ENCODE data around the gene NTF3.
A peak's percentile ranks its signal among the peaks of the same experiment; 100 is the strongest.

The NTF3 gene

GRCh38 chr12:5480218-5480937 lies 48.5 kb downstream of the NTF3 start:
- Histone ChIP-seq H3K27me3 (replicated peaks; ENCODE audit: control insufficient read depth, insufficient read depth, low read length) (peaks cover 20% of the 10 kb centered on the region), H3K4me1 (ENCODE audit: control insufficient read depth, insufficient read depth, low read length) (no peaks in the 10 kb centered on the region), H3K9me3 (ENCODE audit: control insufficient read depth, low read length) (no peaks in the 10 kb centered on the region), H3K9ac (ENCODE audit: low read length) (no peak overlapping the region), H3K4me3 (ENCODE audit: low read length) (no peak overlapping the region), H3K36me3 (ENCODE audit: control insufficient read depth, insufficient read depth, low read length, severe bottlenecking) (no peaks in the 10 kb centered on the region)
- peak; percentile 66 for DNase-seq (ENCODE audit: low read depth)

GRCh38 chr12:5480938-5481303 lies 49.0 kb downstream of the NTF3 start:
- no peaks in the 10 kb centered on the region for H3K36me3 ChIP-seq (ENCODE audit: control insufficient read depth, insufficient read depth, low read length, severe bottlenecking)

DNA sequence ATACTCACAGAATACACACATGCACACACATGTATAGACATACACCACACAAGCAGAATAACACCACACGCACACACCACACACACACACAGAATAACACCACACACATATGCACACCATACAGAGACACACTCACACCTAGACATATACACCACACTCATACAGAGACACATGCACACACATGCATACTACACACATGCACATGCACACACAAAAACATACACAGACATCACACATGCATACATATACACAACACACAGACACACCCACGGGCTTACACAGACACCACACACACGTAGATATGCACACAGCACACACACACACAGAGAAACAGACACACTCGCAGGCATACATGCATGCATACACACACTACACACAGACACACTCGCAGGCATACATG lies 49.7 kb downstream of the NTF3 start:
- H3K9ac ChIP-seq (ENCODE audit: low read length), result no peak overlapping the region

More at GRCh38 chr12:5480938-5481303, 49.0 kb downstream of the NTF3 start:
- Histone ChIP-seq H3K27me3 (replicated peaks; ENCODE audit: control insufficient read depth, insufficient read depth, low read length) (peaks cover 20% of the 10 kb centered on the region), H3K4me1 (ENCODE audit: control insufficient read depth, insufficient read depth, low read length) (no peaks in the 10 kb centered on the region), H3K9me3 (ENCODE audit: control insufficient read depth, low read length) (no peaks in the 10 kb centered on the region), H3K9ac (ENCODE audit: low read length) (no peak overlapping the region), H3K4me3 (ENCODE audit: low read length) (no peak overlapping the region)
- no peak for DNase-seq (ENCODE audit: low read depth)

DNA sequence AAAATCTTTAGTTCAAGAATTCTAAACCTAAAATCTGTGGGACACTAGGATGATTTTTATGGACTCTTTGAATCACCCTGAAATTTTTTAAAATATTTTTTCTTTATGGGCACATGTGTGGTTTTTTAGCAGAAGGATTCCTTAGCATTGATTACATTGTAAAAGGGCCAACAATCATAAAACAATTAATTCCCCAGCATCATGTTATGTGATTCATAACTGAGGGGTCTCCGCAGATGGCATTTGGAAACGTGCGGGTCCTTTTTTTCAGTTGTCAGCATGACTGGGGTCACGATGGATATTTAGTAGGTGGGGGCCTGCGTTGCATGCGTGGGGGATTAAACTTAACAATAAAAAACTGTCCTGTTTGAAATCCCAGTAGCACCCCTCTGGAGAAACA lies 52.5 kb downstream of the NTF3 start:
- Histone ChIP-seq H3K4me3 (ENCODE audit: low read length) (no peak overlapping the region), H3K36me3 (ENCODE audit: control insufficient read depth, insufficient read depth, low read length, severe bottlenecking) (no peaks in the 10 kb centered on the region), H3K9me3 (ENCODE audit: control insufficient read depth, low read length) (no peaks in the 10 kb centered on the region), H3K4me1 (ENCODE audit: control insufficient read depth, insufficient read depth, low read length) (peaks cover 13% of the 10 kb centered on the region), H3K9ac (ENCODE audit: low read length) (no peak overlapping the region), H3K27me3 (replicated peaks; ENCODE audit: control insufficient read depth, insufficient read depth, low read length) (peaks cover 11% of the 10 kb centered on the region)
- DNase-seq (ENCODE audit: low read depth), result no peak

More for the DNA sequence above, 49.7 kb downstream of the NTF3 start:
- Histone ChIP-seq H3K36me3 (ENCODE audit: control insufficient read depth, insufficient read depth, low read length, severe bottlenecking) (no peaks in the 10 kb centered on the region), H3K4me1 (ENCODE audit: control insufficient read depth, insufficient read depth, low read length) (no peaks in the 10 kb centered on the region), H3K4me3 (ENCODE audit: low read length) (no peak overlapping the region), H3K27me3 (replicated peaks; ENCODE audit: control insufficient read depth, insufficient read depth, low read length) (peaks cover 20% of the 10 kb centered on the region), H3K9me3 (ENCODE audit: control insufficient read depth, low read length) (no peaks in the 10 kb centered on the region)
- no peak for DNase-seq (ENCODE audit: low read depth)

DNA sequence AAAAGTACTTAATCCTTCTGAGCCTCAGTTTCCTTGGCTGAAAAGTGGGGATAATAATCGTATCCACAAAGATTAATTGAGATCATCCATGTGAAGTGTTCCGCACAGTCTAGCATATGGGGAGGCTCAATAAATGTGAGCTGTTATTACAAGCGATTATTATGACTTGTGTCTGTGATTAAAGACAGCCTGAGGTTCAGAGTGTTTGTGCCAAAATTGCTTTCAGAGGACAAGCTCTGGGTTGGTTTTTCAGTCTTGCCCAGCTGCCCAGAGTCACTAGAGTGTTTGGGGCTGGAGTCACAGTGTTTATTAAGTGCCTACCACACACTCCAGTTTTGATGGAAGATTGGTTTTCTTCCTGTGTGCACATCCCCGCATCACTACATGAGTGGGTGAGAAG lies 53.5 kb downstream of the NTF3 start:
- Histone ChIP-seq H3K27me3 (replicated peaks; ENCODE audit: control insufficient read depth, insufficient read depth, low read length) (peaks cover 6% of the 10 kb centered on the region), H3K9ac (ENCODE audit: low read length) (no peak overlapping the region), H3K36me3 (ENCODE audit: control insufficient read depth, insufficient read depth, low read length, severe bottlenecking) (no peaks in the 10 kb centered on the region), H3K4me1 (ENCODE audit: control insufficient read depth, insufficient read depth, low read length) (peaks cover 18% of the 10 kb centered on the region), H3K4me3 (ENCODE audit: low read length) (no peak overlapping the region), H3K9me3 (ENCODE audit: control insufficient read depth, low read length) (no peaks in the 10 kb centered on the region)
- no peak for DNase-seq (ENCODE audit: low read depth)

- H3K27me3 ChIP-seq (replicated peaks; ENCODE audit: control insufficient read depth, insufficient read depth, low read length), result peaks cover 3% of the 10 kb centered on the region
These were observed 55.2 kb downstream of the NTF3 start for GRCh38 chr12:5487076-5487475.

GRCh38 chr12:5487948-5488625 lies 56.2 kb downstream of the NTF3 start:
- H3K9me3 ChIP-seq (ENCODE audit: control insufficient read depth, low read length), result no peaks in the 10 kb centered on the region
- no peak overlapping the region for H3K9ac ChIP-seq (ENCODE audit: low read length)
- no peak overlapping the region for H3K4me3 ChIP-seq (ENCODE audit: low read length)

More at GRCh38 chr12:5487076-5487475, 55.2 kb downstream of the NTF3 start:
- no peaks in the 10 kb centered on the region for H3K9me3 ChIP-seq (ENCODE audit: control insufficient read depth, low read length)
- no peak for DNase-seq (ENCODE audit: low read depth)
- H3K4me3 ChIP-seq (ENCODE audit: low read length), result no peak overlapping the region
- no peaks in the 10 kb centered on the region for H3K36me3 ChIP-seq (ENCODE audit: control insufficient read depth, insufficient read depth, low read length, severe bottlenecking)
- no peak overlapping the region for H3K9ac ChIP-seq (ENCODE audit: low read length)
- H3K4me1 ChIP-seq (ENCODE audit: control insufficient read depth, insufficient read depth, low read length), result peaks cover 18% of the 10 kb centered on the region

GRCh38 chr12:5488626-5488955 lies 56.7 kb downstream of the NTF3 start:
- Histone ChIP-seq H3K4me1 (ENCODE audit: control insufficient read depth, insufficient read depth, low read length) (peaks cover 18% of the 10 kb centered on the region), H3K36me3 (ENCODE audit: control insufficient read depth, insufficient read depth, low read length, severe bottlenecking) (no peaks in the 10 kb centered on the region), H3K9ac (ENCODE audit: low read length) (no peak overlapping the region), H3K4me3 (ENCODE audit: low read length) (no peak overlapping the region), H3K27me3 (replicated peaks; ENCODE audit: control insufficient read depth, insufficient read depth, low read length) (peaks cover 4% of the 10 kb centered on the region), H3K9me3 (ENCODE audit: control insufficient read depth, low read length) (no peaks in the 10 kb centered on the region)
- DNase-seq (ENCODE audit: low read depth), result peak; percentile 31

More at GRCh38 chr12:5487948-5488625, 56.2 kb downstream of the NTF3 start:
- Histone ChIP-seq H3K36me3 (ENCODE audit: control insufficient read depth, insufficient read depth, low read length, severe bottlenecking) (no peaks in the 10 kb centered on the region), H3K27me3 (replicated peaks; ENCODE audit: control insufficient read depth, insufficient read depth, low read length) (no peaks in the 10 kb centered on the region), H3K4me1 (ENCODE audit: control insufficient read depth, insufficient read depth, low read length) (peaks cover 18% of the 10 kb centered on the region)
- no peak for DNase-seq (ENCODE audit: low read depth)

- no peak for DNase-seq (ENCODE audit: low read depth)
- Histone ChIP-seq H3K27me3 (replicated peaks; ENCODE audit: control insufficient read depth, insufficient read depth, low read length) (peaks cover 5% of the 10 kb centered on the region), H3K4me1 (ENCODE audit: control insufficient read depth, insufficient read depth, low read length) (peaks cover 18% of the 10 kb centered on the region), H3K9ac (ENCODE audit: low read length) (no peak overlapping the region), H3K36me3 (ENCODE audit: control insufficient read depth, insufficient read depth, low read length, severe bottlenecking) (no peaks in the 10 kb centered on the region), H3K9me3 (ENCODE audit: control insufficient read depth, low read length) (no peaks in the 10 kb centered on the region), H3K4me3 (ENCODE audit: low read length) (no peak overlapping the region)
These were observed 57.1 kb downstream of the NTF3 start for GRCh38 chr12:5489017-5489416.

DNA sequence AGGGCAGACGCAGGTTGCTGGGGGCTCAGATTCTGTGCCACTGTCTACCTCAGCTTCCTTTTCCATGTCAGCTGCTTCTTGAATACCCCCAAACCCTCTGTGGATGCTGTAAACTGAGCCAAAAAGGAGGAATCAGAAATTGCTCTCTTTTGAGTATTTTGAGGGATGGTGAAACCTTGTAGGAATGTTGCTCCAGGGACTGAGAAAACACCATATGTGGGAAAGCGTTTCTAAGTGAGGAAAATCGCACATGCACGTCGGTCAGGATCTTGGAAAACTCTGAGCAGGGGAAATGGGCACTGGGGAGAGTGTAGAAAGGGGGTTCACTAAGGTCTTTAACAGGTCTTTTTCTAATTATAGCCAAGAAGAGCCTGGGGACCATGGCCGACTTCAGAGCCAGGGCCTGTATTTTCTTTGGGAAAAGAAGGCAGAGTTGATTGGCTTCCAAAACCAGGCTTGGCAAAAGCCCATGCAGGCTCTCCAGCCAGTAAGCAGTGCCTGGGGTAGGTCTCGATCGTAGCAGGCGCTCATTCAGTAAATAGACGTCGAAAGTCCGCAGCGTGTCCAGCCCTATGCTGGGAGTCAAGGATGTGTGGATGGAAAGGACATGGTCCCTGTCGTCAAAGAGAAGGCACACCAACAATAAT lies 58.0 kb downstream of the NTF3 start:
- no peak for DNase-seq (ENCODE audit: low read depth)
- no peak overlapping the region for H3K4me3 ChIP-seq (ENCODE audit: low read length)
- no peak overlapping the region for H3K9ac ChIP-seq (ENCODE audit: low read length)

DNA sequence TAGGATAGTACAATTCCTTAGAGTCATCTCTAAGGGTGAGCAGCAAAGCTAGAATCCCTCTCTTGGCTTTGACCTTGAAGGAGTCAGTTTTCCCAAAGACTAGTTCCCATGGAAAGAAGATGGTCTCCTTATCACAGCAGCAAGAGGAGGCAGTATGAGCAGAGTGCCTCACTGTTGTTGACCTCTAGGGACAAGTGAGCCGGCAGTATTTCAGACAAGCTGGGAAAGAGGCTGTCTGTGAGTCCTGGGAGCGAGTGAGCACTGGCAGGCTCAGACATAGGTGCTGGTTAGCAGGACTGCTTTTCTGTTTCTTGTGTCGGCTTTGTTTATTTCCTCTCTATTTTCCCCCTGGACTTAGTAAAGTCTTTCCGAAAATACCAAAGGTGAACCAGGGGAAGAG lies 60.7 kb downstream of the NTF3 start:
- no peaks in the 10 kb centered on the region for H3K9me3 ChIP-seq (ENCODE audit: control insufficient read depth, low read length)
- no peaks in the 10 kb centered on the region for H3K36me3 ChIP-seq (ENCODE audit: control insufficient read depth, insufficient read depth, low read length, severe bottlenecking)
- no peak for DNase-seq (ENCODE audit: low read depth)
- peaks cover 24% of the 10 kb centered on the region for H3K4me1 ChIP-seq (ENCODE audit: control insufficient read depth, insufficient read depth, low read length)
- H3K4me3 ChIP-seq (ENCODE audit: low read length), result no peak overlapping the region
- no peak overlapping the region for H3K9ac ChIP-seq (ENCODE audit: low read length)
- peaks cover 5% of the 10 kb centered on the region for H3K27me3 ChIP-seq (replicated peaks; ENCODE audit: control insufficient read depth, insufficient read depth, low read length)

More for the DNA sequence above, 58.0 kb downstream of the NTF3 start:
- no peaks in the 10 kb centered on the region for H3K9me3 ChIP-seq (ENCODE audit: control insufficient read depth, low read length)
- no peaks in the 10 kb centered on the region for H3K36me3 ChIP-seq (ENCODE audit: control insufficient read depth, insufficient read depth, low read length, severe bottlenecking)
- H3K4me1 ChIP-seq (ENCODE audit: control insufficient read depth, insufficient read depth, low read length), result peaks cover 18% of the 10 kb centered on the region
- H3K27me3 ChIP-seq (replicated peaks; ENCODE audit: control insufficient read depth, insufficient read depth, low read length), result peaks cover 5% of the 10 kb centered on the region
